ENCODE data around the gene METTL25.

DNA sequence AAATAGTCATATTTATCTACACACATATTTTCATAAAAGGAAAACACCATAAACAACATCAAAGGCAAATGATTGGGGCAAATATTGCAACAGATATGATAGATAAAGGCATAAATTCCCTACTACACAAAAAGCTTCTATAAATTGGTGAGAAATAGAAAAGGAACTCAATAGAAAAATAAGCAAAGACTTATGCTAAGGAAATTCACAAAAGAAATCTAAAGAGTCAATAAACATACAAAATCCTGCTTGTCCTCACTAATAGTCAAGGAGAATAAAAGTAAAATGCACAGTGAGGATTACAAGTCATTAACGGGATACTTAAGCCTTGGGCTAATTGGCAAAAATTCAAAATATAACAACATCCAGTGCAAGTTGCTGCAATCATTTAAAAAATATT lies 30.5 kb upstream of the METTL25 start:
- TF ChIP-seq, protein P1, sequence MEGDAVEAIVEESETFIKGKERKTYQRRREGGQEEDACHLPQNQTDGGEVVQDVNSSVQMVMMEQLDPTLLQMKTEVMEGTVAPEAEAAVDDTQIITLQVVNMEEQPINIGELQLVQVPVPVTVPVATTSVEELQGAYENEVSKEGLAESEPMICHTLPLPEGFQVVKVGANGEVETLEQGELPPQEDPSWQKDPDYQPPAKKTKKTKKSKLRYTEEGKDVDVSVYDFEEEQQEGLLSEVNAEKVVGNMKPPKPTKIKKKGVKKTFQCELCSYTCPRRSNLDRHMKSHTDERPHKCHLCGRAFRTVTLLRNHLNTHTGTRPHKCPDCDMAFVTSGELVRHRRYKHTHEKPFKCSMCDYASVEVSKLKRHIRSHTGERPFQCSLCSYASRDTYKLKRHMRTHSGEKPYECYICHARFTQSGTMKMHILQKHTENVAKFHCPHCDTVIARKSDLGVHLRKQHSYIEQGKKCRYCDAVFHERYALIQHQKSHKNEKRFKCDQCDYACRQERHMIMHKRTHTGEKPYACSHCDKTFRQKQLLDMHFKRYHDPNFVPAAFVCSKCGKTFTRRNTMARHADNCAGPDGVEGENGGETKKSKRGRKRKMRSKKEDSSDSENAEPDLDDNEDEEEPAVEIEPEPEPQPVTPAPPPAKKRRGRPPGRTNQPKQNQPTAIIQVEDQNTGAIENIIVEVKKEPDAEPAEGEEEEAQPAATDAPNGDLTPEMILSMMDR (conservative IDR thresholded peaks at IDR 0.05): no peak
- TF ChIP-seq EZH2 (IDR thresholded peaks at IDR 0.05; ENCODE audit: low read depth): no peak
